ENCODE measurements around the gene KDM6A.

DNA sequence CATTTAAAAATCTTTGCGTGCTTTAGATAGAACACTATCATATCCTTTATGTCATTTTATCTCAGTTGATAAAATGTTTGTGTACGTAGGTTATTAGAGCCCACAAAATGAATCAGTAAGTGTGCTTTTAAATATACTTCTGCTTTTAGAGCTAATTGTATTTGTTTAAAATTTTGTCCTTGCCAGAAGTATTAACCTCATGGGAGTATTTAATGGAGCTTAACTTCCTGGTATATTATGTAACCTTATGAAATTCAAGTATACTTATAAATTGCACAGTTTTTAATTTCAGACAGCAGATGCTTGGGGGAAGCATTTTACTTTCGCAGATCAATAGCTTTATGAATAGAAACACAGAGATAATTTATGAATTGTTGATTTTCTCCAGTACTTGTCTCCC, 237.5 kb downstream of the KDM6A start:
- TF ChIP-seq POLR2AphosphoS5 (IDR thresholded peaks at IDR 0.05; ENCODE audit: low read depth, low read length) = no peak
- TF ChIP-seq, protein P1, sequence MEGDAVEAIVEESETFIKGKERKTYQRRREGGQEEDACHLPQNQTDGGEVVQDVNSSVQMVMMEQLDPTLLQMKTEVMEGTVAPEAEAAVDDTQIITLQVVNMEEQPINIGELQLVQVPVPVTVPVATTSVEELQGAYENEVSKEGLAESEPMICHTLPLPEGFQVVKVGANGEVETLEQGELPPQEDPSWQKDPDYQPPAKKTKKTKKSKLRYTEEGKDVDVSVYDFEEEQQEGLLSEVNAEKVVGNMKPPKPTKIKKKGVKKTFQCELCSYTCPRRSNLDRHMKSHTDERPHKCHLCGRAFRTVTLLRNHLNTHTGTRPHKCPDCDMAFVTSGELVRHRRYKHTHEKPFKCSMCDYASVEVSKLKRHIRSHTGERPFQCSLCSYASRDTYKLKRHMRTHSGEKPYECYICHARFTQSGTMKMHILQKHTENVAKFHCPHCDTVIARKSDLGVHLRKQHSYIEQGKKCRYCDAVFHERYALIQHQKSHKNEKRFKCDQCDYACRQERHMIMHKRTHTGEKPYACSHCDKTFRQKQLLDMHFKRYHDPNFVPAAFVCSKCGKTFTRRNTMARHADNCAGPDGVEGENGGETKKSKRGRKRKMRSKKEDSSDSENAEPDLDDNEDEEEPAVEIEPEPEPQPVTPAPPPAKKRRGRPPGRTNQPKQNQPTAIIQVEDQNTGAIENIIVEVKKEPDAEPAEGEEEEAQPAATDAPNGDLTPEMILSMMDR (IDR thresholded peaks at IDR 0.05 in 2 of 3, conservative IDR thresholded peaks at IDR 0.05 in 1 of 3; ENCODE audit: borderline replicate concordance in 1 of 3, insufficient read depth in 1 of 3, low read depth in 2 of 3, low read length in 2 of 3) = no peak
- TF ChIP-seq POLR2A (IDR thresholded peaks at IDR 0.05; ENCODE audit: borderline replicate concordance, extremely low read depth, insufficient read depth, insufficient read length) = no peak
- TF ChIP-seq YY1 (IDR thresholded peaks at IDR 0.05; ENCODE audit: extremely low read depth, insufficient replicate concordance, low read depth, low read length) = no peak

Data from HCT116 (cell line).